DND-41 (cell line): ENCODE data around the gene HOXA9.

Experiments
- ATAC-seq: fragments of 200-7000 bp; cut with Tn5 transposase; 3 replicates; pipeline ENCODE4 v1.9.1; 2021; ENCODE audit warnings: low read depth; ENCODE audit not compliant: insufficient read depth
- DNase-seq: peaks from one replicate; pipeline ENCODE4 v3.0.0-alpha.2; 2020
- H2AFZ ChIP-seq: 2 replicates; pipeline ENCODE4 v1.6.0; 2012; ENCODE audit warnings: low read depth, low read length
- H3K27ac ChIP-seq: 2 replicates; pipeline ENCODE4 v1.5.1; 2012; ENCODE audit warnings: low read length, inconsistent platforms
- H3K27me3 ChIP-seq: fragments of 200-600 bp; sonication (generic); 2 replicates; pipeline ENCODE4 v1.6.0; 2012; ENCODE audit warnings: low read length, mild to moderate bottlenecking, inconsistent platforms; ENCODE audit not compliant: insufficient read depth, poor library complexity
- H3K36me3 ChIP-seq: 2 replicates; pipeline ENCODE4 v1.5.1; 2012; ENCODE audit warnings: low read length, inconsistent platforms; ENCODE audit not compliant: insufficient read depth
- H3K4me1 ChIP-seq: 2 replicates; pipeline ENCODE4 v1.5.1; 2012; ENCODE audit warnings: mild to moderate bottlenecking, low read length; ENCODE audit not compliant: insufficient read depth
- H3K4me2 ChIP-seq: 2 replicates; pipeline ENCODE4 v1.6.0; 2012; ENCODE audit warnings: mild to moderate bottlenecking, moderate library complexity, low read length, inconsistent platforms; ENCODE audit not compliant: insufficient read depth
- H3K4me3 ChIP-seq, 2 experiments: fragments of 200-600 bp in 1 of 2; shearing (Covaris generic) in 1 of 2; 2 replicates each; pipeline ENCODE4 v1.5.1; 2012 to 2016; ENCODE audit warnings: inconsistent platforms in 2 of 2, low read length in 2 of 2, mild to moderate bottlenecking in 2 of 2, low read depth in 1 of 2, moderate library complexity in 1 of 2
- H3K79me2 ChIP-seq: 2 replicates; pipeline ENCODE4 v1.6.0; 2012; ENCODE audit warnings: low read length, inconsistent platforms; ENCODE audit not compliant: insufficient read depth
- H3K9ac ChIP-seq: 2 replicates; pipeline ENCODE4 v1.6.0; 2012; ENCODE audit warnings: low read depth, mild to moderate bottlenecking, inconsistent platforms, low read length, moderate library complexity
- H3K9me3 ChIP-seq: 2 replicates; pipeline ENCODE4 v1.5.1; 2012; ENCODE audit warnings: low read length, moderate library complexity, mild to moderate bottlenecking, inconsistent platforms; ENCODE audit not compliant: insufficient read depth, severe bottlenecking
- H4K20me1 ChIP-seq: 2 replicates; pipeline ENCODE4 v1.6.0; 2012; ENCODE audit warnings: low read length; ENCODE audit not compliant: insufficient read depth
- EZH2 ChIP-seq: IDR thresholded peaks from 3 replicates; pipeline ENCODE4 v1.6.1; 2012; ENCODE audit warnings: borderline replicate concordance, low read depth, mild to moderate bottlenecking, moderate library complexity, low read length, inconsistent platforms; ENCODE audit not compliant: severe bottlenecking
- TF ChIP-seq, protein P1 (sequence below): IDR thresholded peaks from 2 replicates; pipeline ENCODE4 v1.5.1; 2012; ENCODE audit warnings: borderline replicate concordance, low read length, moderate library complexity, mild to moderate bottlenecking; ENCODE audit not compliant: poor library complexity, severe bottlenecking; ENCODE audit errors: extremely low read depth

HOXA9 gene

DNA sequence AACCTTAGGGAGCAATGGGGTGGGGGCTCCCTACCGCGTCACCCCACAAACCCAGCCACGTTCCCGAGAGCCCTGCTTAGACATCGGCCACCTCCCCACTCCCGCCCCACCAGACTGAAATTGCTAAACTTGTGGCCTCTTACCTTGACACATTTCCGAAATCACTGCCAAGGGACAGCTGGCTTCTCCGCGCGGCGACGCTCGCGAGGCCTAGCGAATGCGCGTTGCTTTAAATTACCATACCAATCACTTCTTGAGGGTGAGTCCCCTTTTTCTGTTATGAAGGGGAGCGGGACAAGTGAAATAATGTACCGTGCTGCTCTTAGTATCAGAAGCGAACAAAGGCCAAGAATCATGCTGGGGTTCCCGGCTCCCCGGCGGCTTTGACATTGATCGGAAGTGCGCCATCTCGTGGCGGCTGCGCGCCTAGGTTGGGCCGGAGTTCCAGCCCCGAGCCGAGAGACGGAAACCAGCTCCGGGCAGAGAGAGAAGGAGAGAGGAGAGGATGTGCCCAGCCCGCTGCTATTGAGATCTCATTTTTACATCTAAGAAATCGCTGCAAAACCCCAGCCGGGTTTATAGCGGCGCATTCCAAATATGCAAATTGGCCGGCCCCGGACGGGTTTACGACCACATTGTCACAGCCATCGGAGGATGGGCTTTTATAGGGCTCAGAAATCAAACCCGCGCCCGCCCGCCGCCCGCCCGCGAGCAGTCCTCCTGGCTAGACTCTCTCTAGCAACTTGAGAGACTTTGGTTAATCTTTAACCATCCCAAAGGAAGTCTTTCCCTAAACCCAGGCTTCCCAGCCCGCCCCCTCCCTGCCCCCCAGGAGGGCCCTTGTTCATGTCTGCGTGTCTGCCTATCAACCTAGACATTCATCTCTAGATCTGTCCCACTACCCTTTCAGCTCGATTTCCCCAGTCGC lies 14.4 kb upstream of the HOXA9 start:
- no peak overlapping the region for H3K4me3 ChIP-seq
- peaks cover 3% of the 10 kb centered on the region for H3K27me3 ChIP-seq
- H3K4me1 ChIP-seq = no peaks in the 10 kb centered on the region
- DNase-seq (no peak), ATAC-seq (peak; percentile 40; the same call in 1 of the 3 replicates)
- no peak overlapping the region for H3K27ac ChIP-seq
- H3K9me3 ChIP-seq = no peaks in the 10 kb centered on the region
- H3K9ac ChIP-seq = no peak overlapping the region
- no peak overlapping the region for H3K4me2 ChIP-seq
- no peaks in the 10 kb centered on the region for H3K79me2 ChIP-seq
- TF ChIP-seq EZH2 = no peak
- TF ChIP-seq, protein P1, sequence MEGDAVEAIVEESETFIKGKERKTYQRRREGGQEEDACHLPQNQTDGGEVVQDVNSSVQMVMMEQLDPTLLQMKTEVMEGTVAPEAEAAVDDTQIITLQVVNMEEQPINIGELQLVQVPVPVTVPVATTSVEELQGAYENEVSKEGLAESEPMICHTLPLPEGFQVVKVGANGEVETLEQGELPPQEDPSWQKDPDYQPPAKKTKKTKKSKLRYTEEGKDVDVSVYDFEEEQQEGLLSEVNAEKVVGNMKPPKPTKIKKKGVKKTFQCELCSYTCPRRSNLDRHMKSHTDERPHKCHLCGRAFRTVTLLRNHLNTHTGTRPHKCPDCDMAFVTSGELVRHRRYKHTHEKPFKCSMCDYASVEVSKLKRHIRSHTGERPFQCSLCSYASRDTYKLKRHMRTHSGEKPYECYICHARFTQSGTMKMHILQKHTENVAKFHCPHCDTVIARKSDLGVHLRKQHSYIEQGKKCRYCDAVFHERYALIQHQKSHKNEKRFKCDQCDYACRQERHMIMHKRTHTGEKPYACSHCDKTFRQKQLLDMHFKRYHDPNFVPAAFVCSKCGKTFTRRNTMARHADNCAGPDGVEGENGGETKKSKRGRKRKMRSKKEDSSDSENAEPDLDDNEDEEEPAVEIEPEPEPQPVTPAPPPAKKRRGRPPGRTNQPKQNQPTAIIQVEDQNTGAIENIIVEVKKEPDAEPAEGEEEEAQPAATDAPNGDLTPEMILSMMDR = peak; percentile 12
- H2AFZ ChIP-seq = no peak overlapping the region
- no peaks in the 10 kb centered on the region for H4K20me1 ChIP-seq
- H3K36me3 ChIP-seq = no peaks in the 10 kb centered on the region

DNA sequence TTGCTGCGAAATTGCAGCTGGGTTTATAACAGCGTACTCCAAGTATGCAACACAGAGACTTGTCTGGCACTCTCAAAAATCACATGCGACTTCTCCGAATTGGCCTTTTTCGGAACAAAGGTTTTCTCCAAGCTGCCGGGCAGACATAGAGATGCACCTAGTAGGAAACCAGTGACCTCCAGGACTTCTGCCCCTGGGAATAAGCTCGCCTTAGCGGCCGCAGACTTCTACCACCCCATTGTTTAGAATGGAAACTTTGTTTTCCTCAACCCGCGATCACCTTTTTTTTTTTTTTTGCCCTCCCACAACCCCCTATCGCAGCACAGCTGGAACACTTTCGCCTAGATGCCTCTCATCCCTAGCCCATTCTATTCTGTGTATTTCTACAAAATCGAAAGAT lies 13.7 kb upstream of the HOXA9 start:
- H2AFZ ChIP-seq = no peak overlapping the region
- H3K9me3 ChIP-seq = no peaks in the 10 kb centered on the region
- DNase-seq (no peak), ATAC-seq (no peak)
- peaks cover 3% of the 10 kb centered on the region for H3K27me3 ChIP-seq
- H3K9ac ChIP-seq = no peak overlapping the region
- H3K79me2 ChIP-seq = no peaks in the 10 kb centered on the region
- no peaks in the 10 kb centered on the region for H3K36me3 ChIP-seq
- no peaks in the 10 kb centered on the region for H3K4me1 ChIP-seq
- no peak for TF ChIP-seq EZH2
- TF ChIP-seq, protein P1 = no peak
- no peak overlapping the region for H3K4me3 ChIP-seq
- H4K20me1 ChIP-seq = no peaks in the 10 kb centered on the region
- H3K4me2 ChIP-seq = no peak overlapping the region
- H3K27ac ChIP-seq = no peak overlapping the region

- no peaks in the 10 kb centered on the region for H4K20me1 ChIP-seq
- H3K9ac ChIP-seq = no peak overlapping the region
- ATAC-seq = no peak
- H3K4me3 ChIP-seq = no peak overlapping the region
- no peak overlapping the region for H3K4me2 ChIP-seq
- no peaks in the 10 kb centered on the region for H3K9me3 ChIP-seq
- H2AFZ ChIP-seq = no peak overlapping the region
- H3K27me3 ChIP-seq = peaks cover 3% of the 10 kb centered on the region
- H3K4me1 ChIP-seq = no peaks in the 10 kb centered on the region
- no peaks in the 10 kb centered on the region for H3K36me3 ChIP-seq
- no peak overlapping the region for H3K27ac ChIP-seq
- no peak for TF ChIP-seq EZH2
- TF ChIP-seq, protein P1 = no peak
- no peak for DNase-seq
- no peaks in the 10 kb centered on the region for H3K79me2 ChIP-seq
These were observed 13.0 kb upstream of the HOXA9 start for GRCh38 chr7:27178366-27178765.
